Neural cell (in vitro differentiated cells): ENCODE results near the gene RPL36. TPM values are rescaled to one million over a fixed set of nuclear protein-coding genes. Genes with fewer than 3 reads are reported as not detected.

Experiments used
- H2AFZ ChIP-seq: fragments of 200-600, 300-800 bp; sonication (generic), shearing (Covaris generic); 2 replicates; pipeline ENCODE4 v1.6.0; 2014; ENCODE audit warnings: low read depth, mild to moderate bottlenecking, antibody characterized with exemption, low read length, moderate library complexity
- H3F3A ChIP-seq: fragments of 200-600 bp; shearing (Covaris generic); 2 replicates; pipeline ENCODE4 v1.6.1; 2016; ENCODE audit warnings: mild to moderate bottlenecking, moderate library complexity, mixed read lengths, antibody characterized with exemption, low read length; ENCODE audit not compliant: insufficient read depth, poor library complexity, severe bottlenecking
- H3K27ac ChIP-seq: fragments of 200-600, 300-800 bp; sonication (generic), shearing (Covaris generic); 2 replicates; pipeline ENCODE4 v1.5.1; 2014; ENCODE audit warnings: mild to moderate bottlenecking, low read length, moderate library complexity
- H3K27me3 ChIP-seq: fragments of 300-800, 200-600 bp; sonication (generic), shearing (Covaris generic); 2 replicates; pipeline ENCODE4 v1.6.0; 2014; ENCODE audit warnings: mild to moderate bottlenecking, low read depth, low read length, moderate library complexity; ENCODE audit not compliant: insufficient read depth
- H3K36me3 ChIP-seq: fragments of 300-800, 200-600 bp; sonication (generic), shearing (Covaris generic); 2 replicates; pipeline ENCODE4 v1.5.1; 2014; ENCODE audit warnings: mild to moderate bottlenecking, antibody characterized with exemption, low read length, moderate library complexity; ENCODE audit not compliant: insufficient read depth
- H3K4me2 ChIP-seq: fragments of 300-800, 200-600 bp; sonication (generic), shearing (Covaris generic); 2 replicates; pipeline ENCODE4 v1.6.0; 2014; ENCODE audit warnings: mild to moderate bottlenecking, low read length
- H3K4me3 ChIP-seq: fragments of 300-800, 200-600 bp; sonication (generic), shearing (Covaris generic); 2 replicates; pipeline ENCODE4 v1.5.1; 2014; ENCODE audit warnings: mild to moderate bottlenecking, low read length, moderate library complexity
- H3K79me2 ChIP-seq: fragments of 200-600 bp; shearing (Covaris generic); replicated peaks from 2 replicates; pipeline ENCODE4 v1.6.0; 2014; ENCODE audit warnings: mild to moderate bottlenecking, low read length, moderate library complexity; ENCODE audit not compliant: insufficient read depth
- H3K9ac ChIP-seq: fragments of 300-800, 200-600 bp; sonication (generic), shearing (Covaris generic); 2 replicates; pipeline ENCODE4 v1.6.1; 2016; ENCODE audit warnings: mild to moderate bottlenecking, low read length, mixed read lengths
- H3K9me2 ChIP-seq: fragments of 200-600 bp; shearing (Covaris generic); 2 replicates; pipeline ENCODE4 v1.6.1; 2016; ENCODE audit warnings: mild to moderate bottlenecking, low read length, mixed read lengths; ENCODE audit not compliant: insufficient read depth
- H3K9me3 ChIP-seq: fragments of 200-600, 300-800 bp; sonication (generic), shearing (Covaris generic); 2 replicates; pipeline ENCODE4 v1.6.1; 2016; ENCODE audit warnings: mild to moderate bottlenecking, mixed run types, low read length, moderate library complexity, mixed read lengths
- H4K20me1 ChIP-seq: fragments of 200-600 bp; shearing (Covaris generic); 2 replicates; pipeline ENCODE4 v1.6.1; 2016; ENCODE audit warnings: mild to moderate bottlenecking, mixed run types; ENCODE audit not compliant: insufficient read depth
- EP300 ChIP-seq: fragments of 450-650 bp; conservative IDR thresholded peaks from 2 replicates; pipeline ENCODE4 v1.6.1; 2014; ENCODE audit warnings: antibody characterized with exemption, mild to moderate bottlenecking, moderate library complexity; ENCODE audit not compliant: poor library complexity, severe bottlenecking
- EZH2 ChIP-seq: fragments of 200-600, 300-800 bp; shearing (Covaris generic), sonication (generic); IDR thresholded peaks from 2 replicates; pipeline ENCODE4 v1.6.1; 2014; ENCODE audit warnings: antibody characterized with exemption, low read length, borderline replicate concordance, mild to moderate bottlenecking; ENCODE audit not compliant: insufficient read depth, poor library complexity, severe bottlenecking
- MXI1 ChIP-seq: fragments of 450-650 bp; conservative IDR thresholded peaks from 2 replicates; pipeline ENCODE4 v1.6.1; 2014; ENCODE audit warnings: antibody characterized with exemption, mild to moderate bottlenecking; ENCODE audit not compliant: poor library complexity, severe bottlenecking
- POLR2AphosphoS5 ChIP-seq: IDR thresholded peaks from 2 replicates; pipeline ENCODE4 v1.6.1; 2012
- RAD21 ChIP-seq: fragments of 450-650 bp; conservative IDR thresholded peaks from 2 replicates; pipeline ENCODE4 v1.6.1; 2014; ENCODE audit warnings: antibody characterized with exemption, mild to moderate bottlenecking, moderate library complexity
- SMC3 ChIP-seq: fragments of 450-650 bp; conservative IDR thresholded peaks from 2 replicates; pipeline ENCODE4 v1.6.1; 2014; ENCODE audit warnings: antibody characterized with exemption, mild to moderate bottlenecking, moderate library complexity; ENCODE audit not compliant: poor library complexity
- TAF1 ChIP-seq: IDR thresholded peaks from 2 replicates; pipeline ENCODE4 v1.6.1; 2012; ENCODE audit warnings: low read depth
- polyA plus RNA-seq: library from polyadenylated mRNA; depleted of rRNA; stranded (reverse); fragments of >200 nt; gene quantifications from 2 replicates; pipeline ENCODE4 v1.2.3, GENCODE V29; 2014
- TF ChIP-seq, protein P1 (sequence below): IDR thresholded peaks from 2 replicates; pipeline ENCODE4 v1.6.1; 2012; ENCODE audit warnings: borderline replicate concordance
- TF ChIP-seq, protein P2 (sequence below): fragments of 450-650 bp; IDR thresholded peaks from 2 replicates; pipeline ENCODE4 v1.5.1; 2014; ENCODE audit warnings: antibody characterized with exemption, mild to moderate bottlenecking, moderate library complexity; ENCODE audit not compliant: poor library complexity, severe bottlenecking

RPL36 gene
- polyA plus RNA-seq, 1 donor from 2014 or later, result 358 TPM

GRCh38 chr19:5684694-5685430, 5.2 kb upstream of the RPL36 start:
- no peaks in the 10 kb centered on the region for H3K27me3 ChIP-seq
- no peaks in the 10 kb centered on the region for H4K20me1 ChIP-seq
- H3K9me3 ChIP-seq, result no peaks in the 10 kb centered on the region
- H3K9me2 ChIP-seq, result no peaks in the 10 kb centered on the region
- H3K27ac ChIP-seq, result no peak overlapping the region
- no peak overlapping the region for H3K4me2 ChIP-seq
- H3K9ac ChIP-seq, result no peak overlapping the region
- no peak overlapping the region for H2AFZ ChIP-seq
- H3K36me3 ChIP-seq, result no peaks in the 10 kb centered on the region
- H3F3A ChIP-seq, result no peaks in the 10 kb centered on the region
- TF ChIP-seq RAD21, result no peak
- H3K4me3 ChIP-seq, result no peak overlapping the region
- H3K79me2 ChIP-seq, result peaks cover 19% of the 10 kb centered on the region

DNA sequence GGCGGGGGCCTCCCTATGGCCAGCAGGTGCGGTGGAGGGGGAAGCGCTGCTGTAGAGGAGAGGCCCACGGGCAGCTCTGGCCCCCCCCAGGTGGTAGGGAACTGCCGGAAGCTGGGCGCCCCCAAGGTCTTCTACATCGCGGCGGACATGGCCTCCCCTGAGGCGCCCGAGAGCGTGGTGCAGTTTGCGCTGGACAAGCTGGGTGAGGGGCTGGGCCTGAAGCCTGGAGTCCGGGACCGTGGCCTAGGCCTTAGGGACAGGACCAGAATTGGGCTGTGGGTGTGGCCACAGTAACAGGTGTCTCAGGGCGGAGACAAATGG, 3.8 kb upstream of the RPL36 start:
- peak overlapping the region; percentile 56 for H3K4me3 ChIP-seq
- H3K4me2 ChIP-seq, result no peak overlapping the region
- TF ChIP-seq, protein P1, sequence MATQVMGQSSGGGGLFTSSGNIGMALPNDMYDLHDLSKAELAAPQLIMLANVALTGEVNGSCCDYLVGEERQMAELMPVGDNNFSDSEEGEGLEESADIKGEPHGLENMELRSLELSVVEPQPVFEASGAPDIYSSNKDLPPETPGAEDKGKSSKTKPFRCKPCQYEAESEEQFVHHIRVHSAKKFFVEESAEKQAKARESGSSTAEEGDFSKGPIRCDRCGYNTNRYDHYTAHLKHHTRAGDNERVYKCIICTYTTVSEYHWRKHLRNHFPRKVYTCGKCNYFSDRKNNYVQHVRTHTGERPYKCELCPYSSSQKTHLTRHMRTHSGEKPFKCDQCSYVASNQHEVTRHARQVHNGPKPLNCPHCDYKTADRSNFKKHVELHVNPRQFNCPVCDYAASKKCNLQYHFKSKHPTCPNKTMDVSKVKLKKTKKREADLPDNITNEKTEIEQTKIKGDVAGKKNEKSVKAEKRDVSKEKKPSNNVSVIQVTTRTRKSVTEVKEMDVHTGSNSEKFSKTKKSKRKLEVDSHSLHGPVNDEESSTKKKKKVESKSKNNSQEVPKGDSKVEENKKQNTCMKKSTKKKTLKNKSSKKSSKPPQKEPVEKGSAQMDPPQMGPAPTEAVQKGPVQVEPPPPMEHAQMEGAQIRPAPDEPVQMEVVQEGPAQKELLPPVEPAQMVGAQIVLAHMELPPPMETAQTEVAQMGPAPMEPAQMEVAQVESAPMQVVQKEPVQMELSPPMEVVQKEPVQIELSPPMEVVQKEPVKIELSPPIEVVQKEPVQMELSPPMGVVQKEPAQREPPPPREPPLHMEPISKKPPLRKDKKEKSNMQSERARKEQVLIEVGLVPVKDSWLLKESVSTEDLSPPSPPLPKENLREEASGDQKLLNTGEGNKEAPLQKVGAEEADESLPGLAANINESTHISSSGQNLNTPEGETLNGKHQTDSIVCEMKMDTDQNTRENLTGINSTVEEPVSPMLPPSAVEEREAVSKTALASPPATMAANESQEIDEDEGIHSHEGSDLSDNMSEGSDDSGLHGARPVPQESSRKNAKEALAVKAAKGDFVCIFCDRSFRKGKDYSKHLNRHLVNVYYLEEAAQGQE, result no peak
- TF ChIP-seq EP300 (no peak), RAD21 (no peak), TAF1 (no peak), SMC3 (no peak), POLR2AphosphoS5 (no peak), EZH2 (no peak), MXI1 (no peak)
- TF ChIP-seq, protein P2, sequence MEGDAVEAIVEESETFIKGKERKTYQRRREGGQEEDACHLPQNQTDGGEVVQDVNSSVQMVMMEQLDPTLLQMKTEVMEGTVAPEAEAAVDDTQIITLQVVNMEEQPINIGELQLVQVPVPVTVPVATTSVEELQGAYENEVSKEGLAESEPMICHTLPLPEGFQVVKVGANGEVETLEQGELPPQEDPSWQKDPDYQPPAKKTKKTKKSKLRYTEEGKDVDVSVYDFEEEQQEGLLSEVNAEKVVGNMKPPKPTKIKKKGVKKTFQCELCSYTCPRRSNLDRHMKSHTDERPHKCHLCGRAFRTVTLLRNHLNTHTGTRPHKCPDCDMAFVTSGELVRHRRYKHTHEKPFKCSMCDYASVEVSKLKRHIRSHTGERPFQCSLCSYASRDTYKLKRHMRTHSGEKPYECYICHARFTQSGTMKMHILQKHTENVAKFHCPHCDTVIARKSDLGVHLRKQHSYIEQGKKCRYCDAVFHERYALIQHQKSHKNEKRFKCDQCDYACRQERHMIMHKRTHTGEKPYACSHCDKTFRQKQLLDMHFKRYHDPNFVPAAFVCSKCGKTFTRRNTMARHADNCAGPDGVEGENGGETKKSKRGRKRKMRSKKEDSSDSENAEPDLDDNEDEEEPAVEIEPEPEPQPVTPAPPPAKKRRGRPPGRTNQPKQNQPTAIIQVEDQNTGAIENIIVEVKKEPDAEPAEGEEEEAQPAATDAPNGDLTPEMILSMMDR, result no peak
- H3K27ac ChIP-seq, result no peak overlapping the region
- H3F3A ChIP-seq, result no peaks in the 10 kb centered on the region
- H3K9me3 ChIP-seq, result no peaks in the 10 kb centered on the region
- no peak overlapping the region for H2AFZ ChIP-seq
- peaks cover 20% of the 10 kb centered on the region for H3K79me2 ChIP-seq
- H3K9ac ChIP-seq, result no peak overlapping the region
- H4K20me1 ChIP-seq, result peaks cover 4% of the 10 kb centered on the region
- no peaks in the 10 kb centered on the region for H3K9me2 ChIP-seq
- H3K36me3 ChIP-seq, result no peaks in the 10 kb centered on the region
- no peaks in the 10 kb centered on the region for H3K27me3 ChIP-seq
